Activated CD4-positive, alpha-beta memory T cell treated with anti-CD3 and anti-CD28 coated beads for 36 hours (primary cell): ENCODE data around the gene AMTN. TPM values are rescaled to one million over a fixed set of nuclear protein-coding genes. Genes with fewer than 3 reads are reported as not detected.
A peak's percentile ranks its signal among the peaks of the same experiment; 100 is the strongest.
"Not testable (repeated sequence)": the region's sequence is repeated elsewhere in the genome, so short reads cannot be mapped to it uniquely, and the experiment has no call there.

ENCODE experiments used
- CTCF ChIA-PET: fragments of 350-600 bp; sonication (Branson Sonifier 250); formaldehyde crosslinking; loops from one replicate; lab custom pipeline; 2021; ENCODE audit warnings: antibody characterized with exemption, inconsistent platforms; lab: Charles Lee
- POLR2A ChIA-PET: fragments of 350-600 bp; sonication (Branson Sonifier 250); formaldehyde crosslinking; loops from one replicate; lab custom pipeline; 2021; ENCODE audit warnings: antibody characterized with exemption; lab: Charles Lee
- DNase-seq: peaks from one replicate; pipeline ENCODE4 v3.0.0-alpha.2; 2020
- H3K27ac Mint-ChIP-seq: one replicate; pipeline ENCODE4 v1.8.0; 2021; ENCODE audit warnings: mixed read lengths
- H3K27me3 Mint-ChIP-seq: one replicate; pipeline ENCODE4 v1.8.0; 2021; ENCODE audit warnings: mixed read lengths
- H3K36me3 Mint-ChIP-seq: one replicate; pipeline ENCODE4 v1.8.0; 2021; ENCODE audit warnings: mixed read lengths
- H3K4me1 Mint-ChIP-seq: one replicate; pipeline ENCODE4 v1.8.0; 2021; ENCODE audit warnings: low read depth, mixed read lengths
- H3K4me3 Mint-ChIP-seq: one replicate; pipeline ENCODE4 v1.8.0; 2021; ENCODE audit warnings: mild to moderate bottlenecking, mixed read lengths
- H3K9me3 Mint-ChIP-seq: one replicate; pipeline ENCODE4 v1.8.0; 2021; ENCODE audit warnings: mixed read lengths
- intact Hi-C: fragments of 100-400 bp; cut with micrococcal nuclease; formaldehyde crosslinking; loops from one replicate; pipeline ENCODE4 v1.15.1; 2023
- total RNA-seq, 2 experiments: library from RNA; stranded (reverse); gene quantifications; one replicate each; pipeline ENCODE4 v1.2.3, GENCODE V29; 2021

Gene AMTN
- total RNA-seq, 2 experiments from 2014 or later: not detected

GRCh38 chr4:70522626-70523025 is 4.3 kb downstream of the AMTN start:
- intact Hi-C loops: no loop called here
- H3K4me1 Mint-ChIP-seq: no peaks in the 10 kb centered on the region
- no peaks in the 10 kb centered on the region for H3K36me3 Mint-ChIP-seq
- no peaks in the 10 kb centered on the region for H3K9me3 Mint-ChIP-seq
- CTCF ChIA-PET: no interaction called here
- no peak for DNase-seq
- H3K27ac Mint-ChIP-seq: no peak overlapping the region
- H3K4me3 Mint-ChIP-seq: no peak overlapping the region
- POLR2A ChIA-PET: no interaction called here
- H3K27me3 Mint-ChIP-seq: peaks cover 4% of the 10 kb centered on the region

DNA sequence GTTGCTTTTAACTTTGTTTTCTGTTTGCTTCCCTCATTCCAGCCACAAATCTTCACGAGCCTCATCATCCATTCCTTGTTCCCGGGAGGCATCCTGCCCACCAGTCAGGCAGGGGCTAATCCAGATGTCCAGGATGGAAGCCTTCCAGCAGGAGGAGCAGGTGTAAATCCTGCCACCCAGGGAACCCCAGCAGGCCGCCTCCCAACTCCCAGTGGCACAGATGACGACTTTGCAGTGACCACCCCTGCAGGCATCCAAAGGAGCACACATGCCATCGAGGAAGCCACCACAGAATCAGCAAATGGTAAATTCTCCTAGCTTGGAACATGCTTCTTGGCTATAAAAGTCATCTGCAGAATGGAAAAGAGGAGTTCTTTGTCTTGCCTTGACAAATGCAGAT is 12.6 kb downstream of the AMTN start:
- POLR2A ChIA-PET: no interaction called here
- Mint-ChIP-seq H3K4me3 (no peak overlapping the region), H3K27ac (no peak overlapping the region), H3K36me3 (no peaks in the 10 kb centered on the region), H3K9me3 (no peaks in the 10 kb centered on the region), H3K4me1 (no peaks in the 10 kb centered on the region), H3K27me3 (peaks cover 18% of the 10 kb centered on the region)
- no peak for DNase-seq
- CTCF ChIA-PET: interaction anchor here (1.9 kb wide), 1 partner anchor 28 kb away, joined by 5 read pairs; no protein-coding TSS in a partner anchor
- intact Hi-C loops: no loop called here

DNA sequence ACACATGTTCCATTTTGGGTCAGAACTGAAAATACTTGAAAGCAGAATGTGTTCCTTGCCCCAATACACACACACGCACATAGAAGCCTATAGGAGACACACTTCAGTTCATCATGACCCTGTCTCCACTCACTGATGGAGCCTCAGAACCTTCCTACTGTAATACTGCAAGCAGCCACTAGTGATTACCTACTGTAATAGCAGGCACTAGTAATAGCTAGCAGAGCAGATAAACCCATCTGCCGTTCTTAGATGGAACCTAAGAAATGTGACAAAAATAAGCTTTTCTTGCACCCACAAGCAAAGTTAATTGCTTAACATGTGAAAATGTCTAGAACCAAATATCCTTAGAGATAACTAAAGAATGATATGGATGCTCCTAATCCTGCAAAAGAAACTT is 13.6 kb downstream of the AMTN start:
- CTCF ChIA-PET: interaction anchor here (0.7 to 1.9 kb wide), 2 partner anchors 10 to 27 kb away, joined by 4 to 5 read pairs; no protein-coding TSS in a partner anchor
- intact Hi-C loops: no loop called here

GRCh38 chr4:70533211-70533610 is 14.8 kb downstream of the AMTN start:
- no peaks in the 10 kb centered on the region for H3K36me3 Mint-ChIP-seq
- no peak for DNase-seq
- intact Hi-C loops: no loop called here
- no peak overlapping the region for H3K4me3 Mint-ChIP-seq
- CTCF ChIA-PET: no interaction called here
- POLR2A ChIA-PET: no interaction called here
- no peaks in the 10 kb centered on the region for H3K4me1 Mint-ChIP-seq
- H3K9me3 Mint-ChIP-seq: peaks cover 4% of the 10 kb centered on the region
- H3K27me3 Mint-ChIP-seq: peaks cover 14% of the 10 kb centered on the region
- no peak overlapping the region for H3K27ac Mint-ChIP-seq

More for the DNA sequence above, 13.6 kb downstream of the AMTN start:
- Mint-ChIP-seq H3K27ac (no peak overlapping the region), H3K4me1 (no peaks in the 10 kb centered on the region), H3K27me3 (peaks cover 15% of the 10 kb centered on the region), H3K4me3 (no peak overlapping the region), H3K36me3 (no peaks in the 10 kb centered on the region), H3K9me3 (peaks cover 4% of the 10 kb centered on the region)
- no peak for DNase-seq
- POLR2A ChIA-PET: no interaction called here

- H3K36me3 Mint-ChIP-seq: no peaks in the 10 kb centered on the region
- H3K4me3 Mint-ChIP-seq: no peak overlapping the region
- ChIA-PET POLR2A (no interaction called here), CTCF (no interaction called here)
- intact Hi-C loops: no loop called here
- DNase-seq: no peak
- peaks cover 12% of the 10 kb centered on the region for H3K27me3 Mint-ChIP-seq
- H3K4me1 Mint-ChIP-seq: no peaks in the 10 kb centered on the region
- H3K9me3 Mint-ChIP-seq: peaks cover 4% of the 10 kb centered on the region
- H3K27ac Mint-ChIP-seq: no peak overlapping the region
These were observed 15.4 kb downstream of the AMTN start for GRCh38 chr4:70533791-70534190.

DNA sequence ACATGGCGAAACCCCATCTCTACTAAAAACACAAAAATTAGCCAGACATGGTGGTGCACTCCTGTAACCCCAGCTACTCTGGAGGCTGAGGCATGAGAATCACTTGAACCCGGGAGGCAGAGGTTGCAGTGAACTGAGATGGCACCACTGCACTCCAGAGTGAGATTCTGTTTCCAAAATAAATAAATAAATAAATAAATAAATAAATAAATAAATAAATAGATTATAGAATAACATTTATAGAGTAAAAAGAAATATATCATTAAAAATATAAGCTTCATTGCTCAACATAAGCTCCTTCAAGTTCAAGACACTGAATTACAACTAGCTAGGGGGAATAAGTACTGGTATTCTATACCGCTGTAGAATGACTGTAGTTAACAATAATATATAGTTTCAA is 16.5 kb downstream of the AMTN start:
- CTCF ChIA-PET, H3K4me1 Mint-ChIP-seq, POLR2A ChIA-PET, H3K27ac Mint-ChIP-seq, H3K36me3 Mint-ChIP-seq, H3K9me3 Mint-ChIP-seq, intact Hi-C loops, H3K4me3 Mint-ChIP-seq, DNase-seq: not testable (repeated sequence)
- H3K27me3 Mint-ChIP-seq: peaks cover 11% of the 10 kb centered on the region

DNA sequence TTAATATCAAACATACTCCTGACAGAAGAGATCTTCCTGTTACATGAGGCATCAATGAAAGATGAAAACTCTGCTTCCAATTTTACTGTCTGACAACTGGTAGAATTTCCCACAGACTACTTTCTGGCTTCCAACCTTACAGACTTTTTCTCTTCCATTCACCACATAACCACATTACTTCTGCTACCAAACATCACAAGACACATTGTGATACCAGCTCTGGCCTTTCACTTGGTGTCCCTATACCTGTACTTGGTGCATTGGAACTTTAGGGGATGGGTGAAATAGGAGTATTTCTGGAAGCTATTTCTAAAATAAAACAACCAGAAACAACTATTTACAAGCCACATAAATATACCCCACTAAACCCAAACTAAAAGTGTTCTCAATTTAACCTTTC is 20.5 kb downstream of the AMTN start:
- DNase-seq: no peak
- no peaks in the 10 kb centered on the region for H3K36me3 Mint-ChIP-seq
- no peak overlapping the region for H3K4me3 Mint-ChIP-seq
- no peak overlapping the region for H3K27ac Mint-ChIP-seq
- H3K27me3 Mint-ChIP-seq: peaks cover 4% of the 10 kb centered on the region
- peaks cover 4% of the 10 kb centered on the region for H3K9me3 Mint-ChIP-seq
- POLR2A ChIA-PET: no interaction called here
- no peaks in the 10 kb centered on the region for H3K4me1 Mint-ChIP-seq
- CTCF ChIA-PET: interaction anchor here (0.8 kb wide), 1 partner anchor 20 kb away, joined by 3 read pairs; no protein-coding TSS in a partner anchor
- intact Hi-C loops: no loop called here

- Mint-ChIP-seq H3K27ac (no peak overlapping the region), H3K36me3 (no peaks in the 10 kb centered on the region), H3K4me3 (no peak overlapping the region), H3K9me3 (no peaks in the 10 kb centered on the region), H3K4me1 (no peaks in the 10 kb centered on the region), H3K27me3 (peaks cover 2% of the 10 kb centered on the region)
- intact Hi-C loops: no loop called here
- DNase-seq: no peak
- ChIA-PET CTCF (no interaction called here), POLR2A (no interaction called here)
These were observed 26.0 kb downstream of the AMTN start for GRCh38 chr4:70544279-70544868.

- ChIA-PET CTCF (interaction anchor here (1.2 kb wide), 1 partner anchor 51 kb away, joined by 4 read pairs; no protein-coding TSS in a partner anchor), POLR2A (no interaction called here)
- Mint-ChIP-seq H3K36me3 (no peaks in the 10 kb centered on the region), H3K4me3 (no peak overlapping the region), H3K4me1 (peaks cover 4% of the 10 kb centered on the region), H3K27me3 (no peaks in the 10 kb centered on the region), H3K27ac (no peak overlapping the region), H3K9me3 (peaks cover 4% of the 10 kb centered on the region)
- intact Hi-C loops: loop anchor here (5.0 kb wide), 1 partner anchor 50 kb away; no protein-coding TSS in a partner anchor
- DNase-seq: no peak
These were observed 38.5 kb downstream of the AMTN start for GRCh38 chr4:70556856-70557255.

GRCh38 chr4:70559211-70559830 is 41.0 kb downstream of the AMTN start:
- intact Hi-C loops: loop anchor here (2.0 to 5.0 kb wide), 2 partner anchors 52 to 871 kb away; no protein-coding TSS in a partner anchor

GRCh38 chr4:70559924-70560323 is 41.6 kb downstream of the AMTN start:
- no peak overlapping the region for H3K27ac Mint-ChIP-seq
- no peak overlapping the region for H3K4me3 Mint-ChIP-seq
- H3K9me3 Mint-ChIP-seq: peaks cover 4% of the 10 kb centered on the region
- ChIA-PET POLR2A (no interaction called here), CTCF (interaction anchor here (0.6 to 1.2 kb wide), 2 partner anchors 21 to 375 kb away, joined by 3 read pairs; no protein-coding TSS in a partner anchor)
- H3K36me3 Mint-ChIP-seq: no peaks in the 10 kb centered on the region
- no peaks in the 10 kb centered on the region for H3K27me3 Mint-ChIP-seq
- no peak for DNase-seq
- intact Hi-C loops: loop anchor here (2.0 to 5.0 kb wide), 2 partner anchors 53 to 871 kb away; no protein-coding TSS in a partner anchor
- peaks cover 4% of the 10 kb centered on the region for H3K4me1 Mint-ChIP-seq

More at GRCh38 chr4:70559211-70559830, 41.0 kb downstream of the AMTN start:
- no peaks in the 10 kb centered on the region for H3K36me3 Mint-ChIP-seq
- H3K27me3 Mint-ChIP-seq: no peaks in the 10 kb centered on the region
- H3K4me3 Mint-ChIP-seq: no peak overlapping the region
- H3K27ac Mint-ChIP-seq: no peak overlapping the region
- peaks cover 4% of the 10 kb centered on the region for H3K9me3 Mint-ChIP-seq
- CTCF ChIA-PET: interaction anchor here (0.6 to 1.2 kb wide), 6 partner anchors 20 to 869 kb away, joined by 3 to 5 read pairs (median 4); no protein-coding TSS in a partner anchor
- peaks cover 4% of the 10 kb centered on the region for H3K4me1 Mint-ChIP-seq
- DNase-seq: peak; percentile 55
- POLR2A ChIA-PET: no interaction called here

DNA sequence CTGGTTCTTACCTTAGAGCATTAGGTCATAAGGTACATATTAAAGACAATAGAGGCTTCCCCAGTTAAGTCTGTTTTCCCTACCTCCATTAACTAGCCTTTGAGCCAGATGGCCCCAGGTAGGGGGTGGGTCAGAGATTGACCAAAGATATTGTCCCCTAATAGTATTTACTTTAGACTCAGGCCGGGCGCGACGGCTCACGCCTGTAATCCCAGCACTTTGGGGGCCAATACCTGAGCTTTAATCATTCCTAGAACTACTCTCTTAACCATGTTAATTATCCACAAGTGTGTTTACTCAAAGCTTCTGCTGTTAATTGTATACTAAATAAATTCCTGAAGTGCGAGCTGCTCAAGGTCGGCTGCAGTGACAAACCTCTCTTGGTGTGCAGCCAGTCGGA is 45.7 kb downstream of the AMTN start:
- H3K27ac Mint-ChIP-seq: no peak overlapping the region
- no peak overlapping the region for H3K4me3 Mint-ChIP-seq
- DNase-seq: no peak
- peaks cover 2% of the 10 kb centered on the region for H3K9me3 Mint-ChIP-seq
- peaks cover 2% of the 10 kb centered on the region for H3K4me1 Mint-ChIP-seq
- CTCF ChIA-PET: no interaction called here
- POLR2A ChIA-PET: no interaction called here
- H3K27me3 Mint-ChIP-seq: no peaks in the 10 kb centered on the region
- H3K36me3 Mint-ChIP-seq: no peaks in the 10 kb centered on the region
- intact Hi-C loops: no loop called here
